HepG2 (cell line): Measurements from ENCODE around the gene MEA1.

Experiments used
- EP300 ChIP-seq, 3 experiments: sonication (generic) in 1 of 3; formaldehyde crosslinking in 1 of 3; IDR thresholded peaks; 2 replicates each; pipeline versions ENCODE4 v1.5.1 to v1.6.1; 2011 to 2020; ENCODE audit warnings: low read depth in 2 of 3, low read length in 2 of 3, borderline replicate concordance in 1 of 3, improper control_type of control experiment in 1 of 3, mild to moderate bottlenecking in 1 of 3, missing genetic modification reagents in 1 of 3, moderate library complexity in 1 of 3
- KLF16 ChIP-seq, 2 experiments: sonication (generic) in 1 of 2; formaldehyde crosslinking in 1 of 2; IDR thresholded peaks; 2 replicates each; pipeline versions ENCODE4 v1.6.1 to v1.8.0; 2016 to 2023; ENCODE audit warnings: missing genetic modification reagents in 2 of 2, missing compliant biosample characterization in 1 of 2
- POLR2A ChIP-seq, 2 experiments: IDR thresholded peaks; 2 replicates each; pipeline ENCODE4 v1.6.1; 2011; ENCODE audit warnings: low read depth in 2 of 2, low read length in 2 of 2, mild to moderate bottlenecking in 1 of 2, moderate library complexity in 1 of 2; ENCODE audit not compliant: insufficient read depth in 1 of 2
- SNAI1 ChIP-seq: sonication (generic); formaldehyde crosslinking; IDR thresholded peaks from 2 replicates; pipeline ENCODE4 v1.5.0; 2020; ENCODE audit warnings: mild to moderate bottlenecking, missing genetic modification reagents, borderline replicate concordance
- SRF ChIP-seq: IDR thresholded peaks from 2 replicates; pipeline ENCODE4 v1.6.1; 2011; ENCODE audit warnings: mild to moderate bottlenecking, low read depth, low read length, moderate library complexity
- YY1 ChIP-seq: IDR thresholded peaks from 2 replicates; pipeline ENCODE4 v1.6.1; 2011; ENCODE audit warnings: low read length, low read depth, moderate library complexity, mild to moderate bottlenecking; ENCODE audit not compliant: insufficient read depth, insufficient replicate concordance
- ZBTB8A ChIP-seq: sonication (generic); formaldehyde crosslinking; IDR thresholded peaks from 2 replicates; pipeline ENCODE4 v1.4.0; 2020; ENCODE audit warnings: mild to moderate bottlenecking, low read depth, missing genetic modification reagents, borderline replicate concordance
- ZFP36 ChIP-seq: fragments of 150-350 bp; IDR thresholded peaks from 2 replicates; pipeline ENCODE4 v1.6.1; 2018; ENCODE audit warnings: borderline replicate concordance, low read length, low read depth; ENCODE audit not compliant: partially characterized antibody
- ZNF724P ChIP-seq: sonication (generic); formaldehyde crosslinking; IDR thresholded peaks from 2 replicates; pipeline ENCODE4 v1.8.0; 2022; ENCODE audit warnings: missing genetic modification reagents, borderline replicate concordance
- TF ChIP-seq, protein P1 (sequence below): sonication (generic); formaldehyde crosslinking; IDR thresholded peaks from 2 replicates; pipeline ENCODE4 v1.4.0; 2020; ENCODE audit warnings: mild to moderate bottlenecking, missing genetic modification reagents, borderline replicate concordance
- TF ChIP-seq, protein P2 (sequence below): sonication (generic); formaldehyde crosslinking; IDR thresholded peaks from 2 replicates; pipeline ENCODE4 v1.8.0; 2022; ENCODE audit warnings: mild to moderate bottlenecking, missing genetic modification reagents, moderate library complexity
- TF ChIP-seq, protein P3 (sequence below): sonication (generic); formaldehyde crosslinking; IDR thresholded peaks from 2 replicates; pipeline ENCODE4 v1.5.0; 2020; ENCODE audit warnings: mild to moderate bottlenecking, missing genetic modification reagents, moderate library complexity

DNA sequence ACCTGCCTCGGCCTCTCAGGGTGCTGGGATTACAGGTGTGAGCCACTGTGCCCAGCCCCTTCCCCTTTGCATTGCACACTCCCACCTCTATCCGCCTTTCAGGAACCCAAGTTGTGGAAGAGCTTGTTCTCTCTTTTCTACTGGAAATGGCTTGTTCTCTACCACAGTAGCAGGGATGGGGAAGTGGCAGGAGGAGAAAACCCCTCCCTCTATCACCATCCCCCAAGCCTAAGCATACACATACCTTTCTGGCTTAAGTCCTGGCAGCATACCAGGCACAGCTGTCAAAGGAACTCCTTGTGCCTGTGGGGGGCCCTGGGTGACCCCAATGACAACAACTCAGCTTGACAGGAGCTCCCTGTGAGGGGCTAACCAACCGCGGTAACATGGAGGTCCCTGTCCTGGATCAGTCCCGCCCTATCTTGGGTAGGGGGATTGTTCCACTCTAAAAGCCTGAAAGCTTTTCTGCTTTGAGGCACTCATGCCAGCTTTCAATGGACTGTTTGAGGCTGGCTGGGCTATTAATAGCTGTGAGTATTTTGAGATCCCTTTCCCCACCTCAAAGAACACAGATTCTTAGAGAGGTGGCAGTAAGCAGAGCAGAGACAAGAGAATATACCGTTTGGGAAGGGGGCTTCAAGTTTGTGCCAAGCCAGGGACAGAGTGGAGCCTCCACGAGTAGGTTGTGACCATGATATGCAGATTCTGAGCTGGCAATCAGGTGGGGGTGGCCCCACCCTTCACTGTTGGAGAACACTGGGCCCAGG is 2.6 kb upstream of the MEA1 start:
- no peak for TF ChIP-seq POLR2A (IDR thresholded peaks at IDR 0.05; ENCODE audit: insufficient read depth in 1 of 2, low read depth in 2 of 2, low read length in 2 of 2)
- no peak for TF ChIP-seq YY1
- no peak for TF ChIP-seq ZBTB8A
- no peak for TF ChIP-seq ZNF724P (CRISPR knock-in tag)
- TF ChIP-seq, protein P1, sequence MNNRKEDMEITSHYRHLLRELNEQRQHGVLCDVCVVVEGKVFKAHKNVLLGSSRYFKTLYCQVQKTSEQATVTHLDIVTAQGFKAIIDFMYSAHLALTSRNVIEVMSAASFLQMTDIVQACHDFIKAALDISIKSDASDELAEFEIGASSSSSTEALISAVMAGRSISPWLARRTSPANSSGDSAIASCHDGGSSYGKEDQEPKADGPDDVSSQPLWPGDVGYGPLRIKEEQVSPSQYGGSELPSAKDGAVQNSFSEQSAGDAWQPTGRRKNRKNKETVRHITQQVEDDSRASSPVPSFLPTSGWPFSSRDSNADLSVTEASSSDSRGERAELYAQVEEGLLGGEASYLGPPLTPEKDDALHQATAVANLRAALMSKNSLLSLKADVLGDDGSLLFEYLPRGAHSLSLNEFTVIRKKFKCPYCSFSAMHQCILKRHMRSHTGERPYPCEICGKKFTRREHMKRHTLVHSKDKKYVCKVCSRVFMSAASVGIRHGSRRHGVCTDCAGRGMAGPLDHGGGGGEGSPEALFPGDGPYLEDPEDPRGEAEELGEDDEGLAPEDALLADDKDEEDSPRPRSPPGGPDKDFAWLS (CRISPR knock-in tag) = no peak
- no peak for TF ChIP-seq ZFP36
- TF ChIP-seq, protein P2, sequence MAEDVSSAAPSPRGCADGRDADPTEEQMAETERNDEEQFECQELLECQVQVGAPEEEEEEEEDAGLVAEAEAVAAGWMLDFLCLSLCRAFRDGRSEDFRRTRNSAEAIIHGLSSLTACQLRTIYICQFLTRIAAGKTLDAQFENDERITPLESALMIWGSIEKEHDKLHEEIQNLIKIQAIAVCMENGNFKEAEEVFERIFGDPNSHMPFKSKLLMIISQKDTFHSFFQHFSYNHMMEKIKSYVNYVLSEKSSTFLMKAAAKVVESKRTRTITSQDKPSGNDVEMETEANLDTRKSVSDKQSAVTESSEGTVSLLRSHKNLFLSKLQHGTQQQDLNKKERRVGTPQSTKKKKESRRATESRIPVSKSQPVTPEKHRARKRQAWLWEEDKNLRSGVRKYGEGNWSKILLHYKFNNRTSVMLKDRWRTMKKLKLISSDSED (CRISPR knock-in tag) = no peak
- TF ChIP-seq, protein P3, sequence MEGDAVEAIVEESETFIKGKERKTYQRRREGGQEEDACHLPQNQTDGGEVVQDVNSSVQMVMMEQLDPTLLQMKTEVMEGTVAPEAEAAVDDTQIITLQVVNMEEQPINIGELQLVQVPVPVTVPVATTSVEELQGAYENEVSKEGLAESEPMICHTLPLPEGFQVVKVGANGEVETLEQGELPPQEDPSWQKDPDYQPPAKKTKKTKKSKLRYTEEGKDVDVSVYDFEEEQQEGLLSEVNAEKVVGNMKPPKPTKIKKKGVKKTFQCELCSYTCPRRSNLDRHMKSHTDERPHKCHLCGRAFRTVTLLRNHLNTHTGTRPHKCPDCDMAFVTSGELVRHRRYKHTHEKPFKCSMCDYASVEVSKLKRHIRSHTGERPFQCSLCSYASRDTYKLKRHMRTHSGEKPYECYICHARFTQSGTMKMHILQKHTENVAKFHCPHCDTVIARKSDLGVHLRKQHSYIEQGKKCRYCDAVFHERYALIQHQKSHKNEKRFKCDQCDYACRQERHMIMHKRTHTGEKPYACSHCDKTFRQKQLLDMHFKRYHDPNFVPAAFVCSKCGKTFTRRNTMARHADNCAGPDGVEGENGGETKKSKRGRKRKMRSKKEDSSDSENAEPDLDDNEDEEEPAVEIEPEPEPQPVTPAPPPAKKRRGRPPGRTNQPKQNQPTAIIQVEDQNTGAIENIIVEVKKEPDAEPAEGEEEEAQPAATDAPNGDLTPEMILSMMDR (CRISPR knock-in tag) = no peak
- TF ChIP-seq EP300 (IDR thresholded peaks at IDR 0.05; ENCODE audit: low read depth in 2 of 2, low read length in 2 of 2) = no peak
- no peak for TF ChIP-seq EP300 (CRISPR knock-in tag; IDR thresholded peaks at IDR 0.05; ENCODE audit: borderline replicate concordance)
- TF ChIP-seq KLF16 (CRISPR knock-in tag; IDR thresholded peaks at IDR 0.05) = no peak
- TF ChIP-seq SRF = no peak
- TF ChIP-seq SNAI1 (CRISPR knock-in tag) = no peak
